NCI-H2196 treated with DMSO at 0.1 percent for 48 hours (cell line): Measurements from ENCODE around the gene IMPG1.

ENCODE experiments used
- DNase-seq: peaks from one replicate; lab custom pipeline; 2025; ENCODE audit not compliant: unreplicated experiment; lab: John Stamatoyannopoulos, UW

IMPG1 gene

GRCh38 chr6:75893058-75893775 is 179.2 kb downstream of the IMPG1 start:
- DNase-seq: peak; percentile 48

DNA sequence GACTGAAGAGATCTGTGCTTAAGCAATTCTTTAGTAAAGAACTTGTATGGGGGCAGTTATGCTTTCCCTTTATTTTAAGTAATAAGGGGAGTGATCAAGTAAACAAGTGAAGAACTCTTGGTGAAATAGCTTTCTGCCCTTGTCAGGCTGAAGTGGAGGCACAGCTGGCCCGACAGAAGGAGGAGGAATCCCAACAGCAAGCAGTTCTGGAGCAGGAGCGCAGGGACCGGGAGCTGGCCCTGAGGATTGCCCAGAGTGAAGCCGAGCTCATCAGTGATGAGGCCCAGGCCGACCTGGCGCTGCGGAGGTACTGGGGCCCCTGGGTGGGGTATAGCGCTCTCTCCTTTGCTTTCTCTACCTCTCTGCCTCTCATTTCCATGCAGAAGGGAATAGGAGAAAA is 180.1 kb downstream of the IMPG1 start:
- no peak for DNase-seq

- DNase-seq: no peak
Observed at GRCh38 chr6:75884822-75885221, 187.6 kb downstream of the IMPG1 start.

GRCh38 chr6:75882734-75883133 is 189.7 kb downstream of the IMPG1 start:
- DNase-seq: no peak

- DNase-seq: no peak
Observed at GRCh38 chr6:75880305-75880704, 192.2 kb downstream of the IMPG1 start.

DNA sequence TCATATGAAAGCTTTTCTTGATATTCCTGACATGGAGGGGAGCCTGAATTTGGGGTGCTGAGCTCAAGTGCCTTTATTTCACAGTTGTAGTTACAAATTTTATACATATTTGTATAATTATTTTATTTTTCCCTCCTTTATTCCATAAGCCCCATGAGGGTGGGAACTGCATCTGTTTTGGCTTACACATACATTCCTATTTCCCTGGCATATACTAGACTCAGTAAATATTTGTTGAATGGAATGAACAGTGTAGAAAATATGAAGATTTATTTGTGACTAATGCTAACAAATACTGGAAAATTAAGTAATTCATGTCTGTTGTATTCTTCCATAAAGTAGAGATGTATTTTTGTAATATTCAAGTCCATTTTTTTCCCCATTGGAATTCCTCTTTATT is 196.3 kb downstream of the IMPG1 start:
- no peak for DNase-seq

GRCh38 chr6:75874224-75874623 is 198.2 kb downstream of the IMPG1 start:
- no peak for DNase-seq
